GM23248 (cell line): ENCODE measurements around the gene UBE3A. TPM values are rescaled to one million over a fixed set of nuclear protein-coding genes. Genes with fewer than 3 reads are reported as not detected.

Experiments
- DNase-seq: peaks from one replicate; pipeline ENCODE4 v3.0.0-alpha.2; 2015
- H2AFZ ChIP-seq: fragments of 200-600 bp; sonication (generic); 2 replicates; pipeline ENCODE4 v1.6.1; 2016; ENCODE audit warnings: antibody characterized with exemption
- H3F3A ChIP-seq: fragments of 200-600 bp; sonication (generic); 2 replicates; pipeline ENCODE4 v1.6.1; 2016; ENCODE audit warnings: mild to moderate bottlenecking, antibody characterized with exemption, mixed run types; ENCODE audit not compliant: insufficient read depth
- H3K27ac ChIP-seq: fragments of 200-600 bp; sonication (generic); 2 replicates; pipeline ENCODE4 v1.5.1; 2016; ENCODE audit warnings: mild to moderate bottlenecking
- H3K27me3 ChIP-seq: fragments of 200-600 bp; sonication (generic); replicated peaks from 2 replicates; pipeline ENCODE4 v1.6.1; 2016; ENCODE audit warnings: mild to moderate bottlenecking; ENCODE audit not compliant: insufficient read depth
- H3K36me3 ChIP-seq: fragments of 200-600 bp; sonication (generic); 2 replicates; pipeline ENCODE4 v1.6.1; 2016; ENCODE audit warnings: low read depth, mild to moderate bottlenecking
- H3K4me1 ChIP-seq: fragments of 200-600 bp; sonication (generic); 2 replicates; pipeline ENCODE4 v1.6.1; 2016; ENCODE audit warnings: mild to moderate bottlenecking; ENCODE audit not compliant: insufficient read depth
- H3K4me2 ChIP-seq: fragments of 200-600 bp; sonication (generic); one replicate; pipeline ENCODE4 v1.6.1; 2016; ENCODE audit warnings: mild to moderate bottlenecking; ENCODE audit not compliant: unreplicated experiment
- H3K4me3 ChIP-seq: fragments of 200-600 bp; sonication (generic); 2 replicates; pipeline ENCODE4 v1.5.1; 2016; ENCODE audit warnings: mild to moderate bottlenecking
- H3K79me2 ChIP-seq: fragments of 200-600 bp; sonication (generic); 2 replicates; pipeline ENCODE4 v1.6.1; 2016; ENCODE audit warnings: mild to moderate bottlenecking; ENCODE audit not compliant: insufficient read depth
- H3K9ac ChIP-seq: fragments of 200-600 bp; sonication (generic); 2 replicates; pipeline ENCODE4 v1.6.1; 2016; ENCODE audit warnings: mild to moderate bottlenecking
- H3K9me2 ChIP-seq: fragments of 200-600 bp; sonication (generic); 2 replicates; pipeline ENCODE4 v1.6.1; 2016; ENCODE audit warnings: mixed run types, mild to moderate bottlenecking, moderate library complexity; ENCODE audit not compliant: insufficient read depth
- H3K9me3 ChIP-seq: fragments of 200-600 bp; sonication (generic); one replicate; pipeline ENCODE4 v1.6.1; 2017; ENCODE audit warnings: low read depth
- H4K20me1 ChIP-seq: fragments of 200-600 bp; sonication (generic); 2 replicates; pipeline ENCODE4 v1.6.0; 2016; ENCODE audit not compliant: insufficient read depth
- EZH2 ChIP-seq: fragments of 200-600 bp; sonication (generic); IDR thresholded peaks from 2 replicates; pipeline ENCODE4 v1.6.1; 2018; ENCODE audit warnings: antibody characterized with exemption, mild to moderate bottlenecking; ENCODE audit not compliant: insufficient read depth, poor library complexity, severe bottlenecking
- EZH2phosphoT487 ChIP-seq: fragments of 200-600 bp; sonication (generic); IDR thresholded peaks from 2 replicates; pipeline ENCODE4 v1.6.1; 2018; ENCODE audit warnings: antibody characterized with exemption, moderate library complexity, mild to moderate bottlenecking, low read depth; ENCODE audit not compliant: insufficient read depth
- WGBS, 2 experiments: methylation state at CpG; one replicate each; pipeline ENCODE4 v1.1.6; 2015 to 2017; ENCODE audit warnings: low lambda C conversion rate in 2 of 2, low coverage in 1 of 2; ENCODE audit errors: missing lambda C conversion rate in 2 of 2; 5-methylcytosine and 5-hydroxymethylcytosine counted together
- in situ Hi-C: fragments of 300-500 bp; cut with MboI; formaldehyde crosslinking; loops from 2 replicates; pipeline ENCODE4 v1.15.0; 2020
- polyA plus RNA-seq: library from polyadenylated mRNA; unstranded; fragments of >200 nt; fragmentation: Nextera tagmentation; extraction: Ambion mirVana; gene quantifications from 2 replicates; pipeline ENCODE4 v1.2.1, GENCODE V29; 2016
- total RNA-seq: library from RNA; depleted of rRNA; stranded (reverse); fragments of >200 nt; shearing (Covaris generic); gene quantifications from 2 replicates; pipeline ENCODE4 v1.2.3, GENCODE V29; 2014

UBE3A gene
- total and polyA plus RNA-seq, 2 experiments from 2014 or later, result 55.4 to 68.0 TPM

DNA sequence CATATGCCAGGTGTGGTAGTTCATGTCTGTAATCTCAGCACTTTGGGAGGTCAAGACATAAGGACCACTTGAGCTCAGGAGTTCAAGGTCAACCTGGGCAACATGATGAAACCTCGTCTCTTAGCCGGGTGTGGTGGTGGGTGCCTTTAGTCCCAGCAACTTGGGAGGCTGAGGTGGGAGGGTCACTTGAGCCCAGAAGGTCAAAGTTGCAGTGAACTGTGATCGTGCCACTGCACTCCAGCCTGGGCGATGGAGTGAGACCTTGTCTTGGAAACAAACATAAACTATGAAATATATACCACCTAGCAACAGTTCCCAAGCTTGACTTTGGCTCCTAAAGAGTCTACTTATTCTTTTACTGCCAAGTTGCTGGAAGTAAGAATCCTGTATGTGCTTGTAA is 30.9 kb downstream of the UBE3A start:
- H4K20me1 ChIP-seq, result peaks cover 30% of the 10 kb centered on the region
- H3K9me2 ChIP-seq, result no peaks in the 10 kb centered on the region
- H3K27me3 ChIP-seq, result no peaks in the 10 kb centered on the region
- H3K4me3 ChIP-seq, result no peak overlapping the region
- peaks cover 100% of the 10 kb centered on the region for H3K79me2 ChIP-seq
- no peak overlapping the region for H3K9ac ChIP-seq
- H3K36me3 ChIP-seq, result peaks cover 14% of the 10 kb centered on the region
- no peak for DNase-seq
- no peaks in the 10 kb centered on the region for H3K9me3 ChIP-seq
- 96 to 99% methylated on average over 4 of the region's 4 CpGs for WGBS, 2 experiments
- TF ChIP-seq EZH2phosphoT487, result no peak
- TF ChIP-seq EZH2, result no peak
- H2AFZ ChIP-seq, result no peak overlapping the region
- in situ Hi-C loops, result no loop called here
- H3K27ac ChIP-seq, result no peak overlapping the region
- no peak overlapping the region for H3K4me2 ChIP-seq
- peaks cover 17% of the 10 kb centered on the region; the same call in 1 of the 2 replicates for H3K4me1 ChIP-seq
- peaks cover 9% of the 10 kb centered on the region; the same call in 1 of the 2 replicates for H3F3A ChIP-seq

- Histone ChIP-seq H3K27me3 (no peaks in the 10 kb centered on the region), H3K79me2 (peaks cover 100% of the 10 kb centered on the region), H3F3A (peaks cover 11% of the 10 kb centered on the region), H3K36me3 (peaks cover 18% of the 10 kb centered on the region), H4K20me1 (peaks cover 22% of the 10 kb centered on the region), H3K27ac (no peak overlapping the region), H3K4me2 (no peak overlapping the region), H3K9ac (no peak overlapping the region), H3K9me3 (no peaks in the 10 kb centered on the region), H2AFZ (no peak overlapping the region), H3K4me1 (peaks cover 17% of the 10 kb centered on the region; the same call in 1 of the 2 replicates), H3K4me3 (no peak overlapping the region), H3K9me2 (no peaks in the 10 kb centered on the region)
- DNase-seq, result no peak
- 95 to 100% methylated on average over 1 of the region's 1 CpG for WGBS, 2 experiments
- in situ Hi-C loops, result no loop called here
- no peak for TF ChIP-seq EZH2phosphoT487
- no peak for TF ChIP-seq EZH2
Measured at GRCh38 chr15:25406846-25407245, 32.0 kb downstream of the UBE3A start.

DNA sequence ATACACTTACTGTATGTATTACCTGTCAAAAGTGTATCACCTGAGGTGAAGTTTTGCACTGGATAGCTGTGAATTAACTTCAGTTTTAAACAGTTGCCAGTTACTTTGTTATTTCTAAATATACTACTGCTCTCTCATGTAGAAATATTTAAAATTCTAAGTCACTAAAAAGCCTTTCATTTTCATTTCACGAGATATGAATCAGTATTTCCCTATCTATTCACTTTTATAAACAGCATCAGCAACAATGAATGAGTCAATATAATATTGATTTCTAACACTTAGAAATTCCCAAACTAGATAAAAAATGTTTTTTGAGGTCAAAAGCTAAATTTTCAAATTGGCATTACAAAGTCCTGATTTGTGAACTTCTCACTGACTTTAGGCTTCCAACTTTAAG is 32.6 kb downstream of the UBE3A start:
- Histone ChIP-seq H3K27ac (no peak overlapping the region), H3K9me2 (no peaks in the 10 kb centered on the region), H3F3A (peaks cover 17% of the 10 kb centered on the region), H4K20me1 (peaks cover 17% of the 10 kb centered on the region; the same call in 1 of the 2 replicates), H2AFZ (no peak overlapping the region), H3K27me3 (no peaks in the 10 kb centered on the region), H3K9me3 (no peaks in the 10 kb centered on the region), H3K4me1 (peaks cover 17% of the 10 kb centered on the region; the same call in 1 of the 2 replicates), H3K36me3 (peaks cover 23% of the 10 kb centered on the region), H3K4me3 (no peak overlapping the region), H3K9ac (no peak overlapping the region), H3K4me2 (no peak overlapping the region), H3K79me2 (peaks cover 100% of the 10 kb centered on the region)
- in situ Hi-C loops, result no loop called here
- 97 to 100% methylated on average over 1 of the region's 1 CpG for WGBS, 2 experiments
- DNase-seq, result no peak
- TF ChIP-seq EZH2 (no peak), EZH2phosphoT487 (no peak)

- DNase-seq, result no peak
- Histone ChIP-seq H4K20me1 (0 out of 2 replicates have a peak, but pooled peaks cover 6% of the 10 kb centered on the region), H2AFZ (no peak overlapping the region), H3K9ac (no peak overlapping the region), H3K4me3 (no peak overlapping the region), H3K36me3 (peaks cover 35% of the 10 kb centered on the region), H3F3A (peaks cover 18% of the 10 kb centered on the region), H3K27me3 (no peaks in the 10 kb centered on the region), H3K27ac (no peak overlapping the region), H3K9me2 (no peaks in the 10 kb centered on the region), H3K9me3 (no peaks in the 10 kb centered on the region), H3K4me1 (peaks cover 5% of the 10 kb centered on the region; the same call in 1 of the 2 replicates), H3K79me2 (peaks cover 100% of the 10 kb centered on the region), H3K4me2 (no peak overlapping the region)
- in situ Hi-C loops, result no loop called here
- TF ChIP-seq EZH2 (no peak), EZH2phosphoT487 (no peak)
- WGBS, 2 experiments, result 96 to 98% methylated on average over 2 of the region's 2 CpGs
Measured at GRCh38 chr15:25403771-25404170, 35.1 kb downstream of the UBE3A start.
